Karpas-422 (cell line): ENCODE results near the gene DNLZ. TPM values are rescaled to one million over a fixed set of nuclear protein-coding genes. Genes with fewer than 3 reads are reported as not detected.
A peak's percentile ranks its signal among the peaks of the same experiment; 100 is the strongest.
"Not testable (repeated sequence)": the region's sequence is repeated elsewhere in the genome, so short reads cannot be mapped to it uniquely, and the experiment has no call there.

Experiments
- DNase-seq: peaks from one replicate; pipeline ENCODE4 v3.0.0-alpha.2; 2015
- H2AFZ ChIP-seq: fragments of 200-600 bp; sonication (generic); 2 replicates; pipeline ENCODE4 v1.6.1; 2014; ENCODE audit warnings: antibody characterized with exemption, low read length, mixed read lengths
- H3K27ac ChIP-seq: fragments of 200-600 bp; sonication (generic); 2 replicates; pipeline ENCODE4 v1.5.1; 2014; ENCODE audit warnings: mild to moderate bottlenecking, low read length, moderate library complexity
- H3K27me3 ChIP-seq: fragments of 200-600 bp; sonication (generic); 2 replicates; pipeline ENCODE4 v1.6.1; 2014; ENCODE audit warnings: low read length, mixed read lengths
- H3K36me3 ChIP-seq: fragments of 200-600 bp; sonication (generic); 2 replicates; pipeline ENCODE4 v1.6.1; 2014; ENCODE audit warnings: low read length, mixed read lengths; ENCODE audit not compliant: insufficient read depth
- H3K4me1 ChIP-seq: fragments of 200-600 bp; sonication (generic); 2 replicates; pipeline ENCODE4 v1.6.1; 2014; ENCODE audit warnings: mild to moderate bottlenecking, low read length, mixed read lengths
- H3K4me2 ChIP-seq: fragments of 200-600 bp; sonication (generic); 2 replicates; pipeline ENCODE4 v1.6.1; 2014; ENCODE audit warnings: low read length, low read depth, mild to moderate bottlenecking; ENCODE audit not compliant: poor library complexity, severe bottlenecking
- H3K4me3 ChIP-seq: fragments of 200-600 bp; sonication (generic); 2 replicates; pipeline ENCODE4 v1.5.1; 2014; ENCODE audit warnings: mild to moderate bottlenecking, antibody characterized with exemption, low read length, mixed read lengths
- H3K79me2 ChIP-seq: fragments of 200-600 bp; sonication (generic); 2 replicates; pipeline ENCODE4 v1.6.1; 2014; ENCODE audit warnings: mild to moderate bottlenecking, low read length, mixed read lengths
- H3K9ac ChIP-seq: fragments of 200-600 bp; sonication (generic); 2 replicates; pipeline ENCODE4 v1.6.0; 2014; ENCODE audit warnings: low read length
- H3K9me2 ChIP-seq: fragments of 200-600 bp; sonication (generic), shearing (Covaris generic); replicated peaks from 2 replicates; pipeline ENCODE4 v1.6.0; 2014; ENCODE audit warnings: mild to moderate bottlenecking, low read length, moderate library complexity; ENCODE audit not compliant: insufficient read depth
- H3K9me3 ChIP-seq: fragments of 300-700, 200-600 bp; sonication (generic); 2 replicates; pipeline ENCODE4 v1.6.1; 2014; ENCODE audit warnings: low read length, mixed read lengths
- H4K20me1 ChIP-seq: fragments of 200-600 bp; sonication (generic); 2 replicates; pipeline ENCODE4 v1.6.1; 2014; ENCODE audit warnings: mild to moderate bottlenecking, antibody characterized with exemption, low read length, low read depth; ENCODE audit not compliant: insufficient read depth
- total RNA-seq: library from RNA; depleted of rRNA; stranded (reverse); fragments of >200 nt; shearing (Covaris generic); gene quantifications from 2 replicates; pipeline ENCODE4 v1.2.3, GENCODE V29; 2014; ENCODE audit warnings: low replicate concordance

Gene DNLZ
- total RNA-seq, 1 experiment from 2014 or later, result 40.1 TPM

DNA sequence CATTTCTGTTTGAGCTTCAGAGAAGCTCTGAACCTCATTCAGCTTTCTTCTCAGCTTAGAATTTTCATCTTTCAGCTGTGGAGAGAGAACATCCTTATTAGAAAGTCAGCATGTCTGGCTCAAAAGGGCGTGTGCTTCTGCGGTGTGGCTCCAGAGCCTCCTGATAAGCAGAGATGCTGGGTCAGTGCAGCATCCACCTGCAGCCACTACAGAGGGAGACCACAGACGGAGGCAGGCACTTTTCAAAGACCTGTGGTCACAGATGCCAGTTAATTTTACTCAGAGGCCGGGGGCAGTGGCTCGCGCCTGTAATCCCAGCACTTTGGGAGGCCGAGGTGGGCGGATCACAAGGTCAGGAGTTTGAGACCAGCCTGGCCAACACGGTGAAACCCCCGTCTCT is 42.4 kb upstream of the DNLZ start:
- not testable (repeated sequence) for H3K27ac ChIP-seq, H3K4me3 ChIP-seq, H3K4me2 ChIP-seq, H3K9me2 ChIP-seq, H2AFZ ChIP-seq, DNase-seq, H4K20me1 ChIP-seq, H3K9me3 ChIP-seq, H3K9ac ChIP-seq, H3K27me3 ChIP-seq
- Histone ChIP-seq H3K4me1 (peaks cover 18% of the 10 kb centered on the region), H3K79me2 (peaks cover 28% of the 10 kb centered on the region), H3K36me3 (peaks cover 24% of the 10 kb centered on the region; the same call in 1 of the 2 replicates)

DNA sequence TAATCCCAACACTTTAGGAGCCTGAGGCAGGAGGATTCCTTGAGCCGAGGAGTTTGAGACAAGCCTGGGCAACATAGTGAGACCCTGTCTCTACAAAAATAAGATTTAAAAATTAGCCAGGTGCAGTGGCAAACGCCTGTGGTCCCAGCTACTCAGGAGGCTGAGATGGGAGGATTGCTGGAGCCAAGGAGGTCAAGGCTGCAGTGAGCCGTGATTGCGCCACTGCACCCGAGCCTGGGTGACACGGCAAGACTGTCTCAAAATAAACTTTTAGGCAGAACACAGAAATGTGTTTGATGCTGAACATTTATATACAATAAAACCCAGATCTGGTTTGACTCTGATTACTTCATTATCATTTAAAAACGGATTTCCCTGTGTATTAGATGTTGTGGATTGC is 41.9 kb upstream of the DNLZ start:
- Histone ChIP-seq H3K27ac (no peak overlapping the region), H3K4me3 (no peak overlapping the region), H3K4me2 (no peak overlapping the region), H3K36me3 (peaks cover 24% of the 10 kb centered on the region; the same call in 1 of the 2 replicates), H2AFZ (no peak overlapping the region), H3K9ac (no peak overlapping the region), H4K20me1 (no peaks in the 10 kb centered on the region; the same call in 1 of the 2 replicates), H3K79me2 (peaks cover 24% of the 10 kb centered on the region), H3K4me1 (peaks cover 22% of the 10 kb centered on the region), H3K27me3 (no peaks in the 10 kb centered on the region), H3K9me3 (no peaks in the 10 kb centered on the region), H3K9me2 (no peaks in the 10 kb centered on the region)
- DNase-seq, result no peak

DNA sequence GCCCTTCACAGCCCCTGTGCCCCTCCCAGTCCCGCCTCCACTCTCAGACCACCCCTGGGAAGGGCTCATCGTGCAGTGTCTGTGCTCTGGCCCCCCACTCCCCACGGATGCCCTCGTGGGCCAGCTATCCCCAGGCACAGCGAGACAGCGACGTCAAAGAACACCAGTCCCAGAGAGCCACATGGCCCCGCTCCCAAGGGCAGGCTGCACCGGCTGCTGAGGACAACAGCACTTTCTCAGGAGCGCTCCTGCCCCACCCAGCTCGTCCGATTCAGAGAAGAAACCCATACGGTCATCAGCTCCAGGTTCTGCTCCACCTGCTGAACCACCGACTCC is 41.2 kb upstream of the DNLZ start:
- Histone ChIP-seq H3K9me3 (no peaks in the 10 kb centered on the region), H3K4me2 (no peak overlapping the region), H3K79me2 (peaks cover 21% of the 10 kb centered on the region), H3K27me3 (no peaks in the 10 kb centered on the region), H4K20me1 (no peaks in the 10 kb centered on the region; the same call in 1 of the 2 replicates), H3K4me1 (peaks cover 22% of the 10 kb centered on the region), H3K27ac (no peak overlapping the region), H3K9ac (no peak overlapping the region), H3K36me3 (peaks cover 24% of the 10 kb centered on the region; the same call in 1 of the 2 replicates), H2AFZ (no peak overlapping the region), H3K9me2 (no peaks in the 10 kb centered on the region), H3K4me3 (no peak overlapping the region)
- no peak for DNase-seq

DNA sequence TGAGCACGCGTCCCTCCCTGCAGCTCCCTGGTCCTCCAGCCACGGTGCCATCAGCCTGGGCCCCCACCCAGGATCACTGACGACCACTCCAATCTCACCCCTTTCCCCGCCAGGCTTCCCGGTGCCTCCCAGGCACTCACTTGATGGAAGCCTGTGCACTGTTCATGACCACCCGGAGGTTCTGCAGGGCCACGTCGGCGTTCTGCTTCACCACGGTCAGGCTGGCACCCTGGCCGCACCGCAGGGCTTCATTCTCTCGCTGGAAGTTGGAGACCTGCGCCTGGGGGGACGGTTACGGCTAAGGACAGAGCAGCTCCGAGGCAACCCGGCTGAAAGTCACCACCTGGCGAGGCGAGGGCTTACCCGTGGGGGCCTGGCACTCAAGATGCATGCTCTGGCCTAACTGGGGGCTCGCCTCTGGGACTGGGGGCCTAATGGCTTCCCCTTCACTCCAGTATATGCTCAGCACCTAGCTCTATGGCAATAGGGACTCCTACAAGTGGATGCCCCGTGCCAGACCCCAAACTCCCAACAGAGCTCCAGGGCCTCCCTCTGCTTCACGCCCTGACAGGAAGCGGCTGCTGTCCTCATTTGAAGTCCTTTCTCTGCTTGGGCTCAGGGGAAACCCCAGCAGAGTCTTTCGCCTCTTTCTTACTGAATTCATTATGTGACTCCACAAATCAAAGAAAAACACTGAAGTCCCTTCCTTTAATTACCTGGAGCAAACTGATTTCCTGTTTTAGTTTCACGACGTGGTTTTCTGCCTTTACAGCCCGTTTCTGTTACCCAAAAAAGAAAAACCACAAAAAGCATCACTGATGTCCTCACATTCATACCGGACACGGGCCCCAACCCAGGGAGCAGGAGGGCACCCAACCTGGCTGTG is 40.6 kb upstream of the DNLZ start:
- Histone ChIP-seq H3K27ac (no peak overlapping the region), H3K36me3 (peaks cover 24% of the 10 kb centered on the region; the same call in 1 of the 2 replicates), H3K4me3 (no peak overlapping the region), H3K4me2 (no peak overlapping the region), H3K27me3 (no peaks in the 10 kb centered on the region), H3K9me3 (no peaks in the 10 kb centered on the region), H3K4me1 (peaks cover 16% of the 10 kb centered on the region), H3K79me2 (peaks cover 21% of the 10 kb centered on the region), H3K9ac (no peak overlapping the region), H4K20me1 (peaks cover 5% of the 10 kb centered on the region; the same call in 1 of the 2 replicates), H3K9me2 (no peaks in the 10 kb centered on the region), H2AFZ (no peak overlapping the region)
- no peak for DNase-seq

DNA sequence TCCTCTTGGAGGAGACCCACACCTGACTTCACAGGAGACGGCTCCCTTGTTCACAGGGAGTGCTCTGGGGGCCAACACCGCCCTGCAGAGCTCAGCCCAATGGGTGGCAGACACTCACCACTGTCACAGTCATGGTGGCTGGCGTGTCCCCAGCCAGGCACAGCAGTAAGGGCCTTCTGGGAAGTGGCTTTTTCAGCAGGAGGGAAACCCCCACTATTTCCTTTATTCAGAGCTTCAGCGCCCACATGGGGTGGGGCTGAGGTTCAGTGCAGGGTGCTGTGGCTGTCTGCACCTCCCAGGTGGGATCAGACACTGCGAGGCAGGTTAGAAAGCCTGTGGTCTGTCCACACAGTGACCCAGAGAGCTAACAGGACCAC is 40.0 kb upstream of the DNLZ start:
- H3K79me2 ChIP-seq, result peaks cover 23% of the 10 kb centered on the region
- no peaks in the 10 kb centered on the region for H3K27me3 ChIP-seq
- no peak overlapping the region for H3K9ac ChIP-seq
- DNase-seq, result no peak
- H3K4me2 ChIP-seq, result no peak overlapping the region
- no peak overlapping the region for H2AFZ ChIP-seq
- H3K9me3 ChIP-seq, result no peaks in the 10 kb centered on the region
- H4K20me1 ChIP-seq, result peaks cover 11% of the 10 kb centered on the region; the same call in 1 of the 2 replicates
- H3K36me3 ChIP-seq, result peaks cover 27% of the 10 kb centered on the region; the same call in 1 of the 2 replicates
- no peaks in the 10 kb centered on the region for H3K9me2 ChIP-seq
- H3K4me1 ChIP-seq, result peaks cover 17% of the 10 kb centered on the region
- H3K4me3 ChIP-seq, result no peak overlapping the region
- H3K27ac ChIP-seq, result no peak overlapping the region

DNA sequence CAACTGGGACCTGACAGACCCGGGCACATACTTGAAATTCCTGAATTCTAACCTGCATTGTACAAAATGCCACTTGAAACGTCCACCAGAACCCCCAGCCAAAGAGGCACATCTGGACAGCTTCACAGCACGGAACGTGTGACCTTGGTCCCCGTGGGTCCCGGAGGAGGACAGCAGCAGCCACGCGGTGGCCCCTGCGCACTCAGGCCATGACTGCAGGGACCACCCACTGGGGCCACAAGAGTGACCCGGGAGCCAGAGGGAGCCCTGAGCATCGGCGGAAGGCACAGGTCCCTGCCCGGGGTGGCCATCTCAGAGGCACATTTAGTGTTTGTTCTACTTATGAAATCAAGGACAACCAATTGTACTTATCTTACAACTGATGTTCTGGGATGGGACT is 38.5 kb upstream of the DNLZ start:
- H3K9me2 ChIP-seq, result no peaks in the 10 kb centered on the region
- H3K27me3 ChIP-seq, result no peaks in the 10 kb centered on the region
- peaks cover 21% of the 10 kb centered on the region for H3K4me1 ChIP-seq
- H3K36me3 ChIP-seq, result peaks cover 25% of the 10 kb centered on the region; the same call in 1 of the 2 replicates
- H3K4me3 ChIP-seq, result no peak overlapping the region
- H2AFZ ChIP-seq, result no peak overlapping the region
- H3K9ac ChIP-seq, result no peak overlapping the region
- H3K9me3 ChIP-seq, result no peaks in the 10 kb centered on the region
- no peak overlapping the region for H3K27ac ChIP-seq
- peaks cover 24% of the 10 kb centered on the region for H3K79me2 ChIP-seq
- no peak overlapping the region for H3K4me2 ChIP-seq
- no peak for DNase-seq
- peaks cover 17% of the 10 kb centered on the region; the same call in 1 of the 2 replicates for H4K20me1 ChIP-seq

DNA sequence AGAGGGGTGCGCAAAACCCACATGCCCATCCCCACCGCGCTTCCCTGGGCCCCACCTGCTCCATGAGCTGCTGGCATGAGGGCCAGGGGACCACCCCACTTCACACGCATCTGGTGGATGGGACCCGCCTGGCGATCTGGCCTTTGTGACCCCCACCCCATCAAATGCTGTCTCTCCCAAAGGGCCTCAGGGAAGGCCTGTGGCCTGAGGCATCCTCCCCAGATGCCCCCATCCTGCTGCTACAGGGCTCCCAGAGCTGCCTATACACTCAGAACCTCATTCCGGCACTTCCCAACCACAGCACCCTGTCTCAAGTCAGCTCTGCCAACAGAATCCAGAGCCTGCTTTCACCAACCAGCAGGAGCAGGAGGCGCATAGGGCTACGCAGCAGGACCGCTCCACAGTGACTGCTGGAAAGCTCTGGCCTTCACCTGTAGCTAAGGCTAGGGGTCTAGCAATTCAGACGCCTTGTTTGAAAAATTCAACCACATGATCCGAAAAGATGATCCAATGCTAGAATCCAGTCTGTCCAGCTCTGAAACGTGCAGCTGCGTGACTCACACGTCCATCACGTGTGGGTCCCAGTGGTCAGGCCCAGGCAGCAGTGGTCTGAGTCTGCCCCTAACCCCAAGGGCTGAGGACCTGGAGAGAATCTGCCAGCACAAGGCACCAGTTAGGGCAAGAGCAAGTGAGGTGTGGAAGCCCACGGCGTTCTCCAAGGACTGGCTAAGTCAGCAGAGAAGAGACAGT is 37.8 kb upstream of the DNLZ start:
- Histone ChIP-seq H2AFZ (no peak overlapping the region), H3K9me2 (no peaks in the 10 kb centered on the region), H3K36me3 (peaks cover 28% of the 10 kb centered on the region), H3K9ac (peak overlapping the region; percentile 24; the same call in 1 of the 2 replicates), H3K4me2 (no peak overlapping the region), H3K27me3 (no peaks in the 10 kb centered on the region), H3K4me1 (peaks cover 21% of the 10 kb centered on the region), H4K20me1 (peaks cover 17% of the 10 kb centered on the region; the same call in 1 of the 2 replicates), H3K79me2 (peaks cover 24% of the 10 kb centered on the region), H3K27ac (no peak overlapping the region), H3K4me3 (no peak overlapping the region), H3K9me3 (no peaks in the 10 kb centered on the region)
- peak; percentile 46 for DNase-seq
